H1 (cell line): ENCODE data around the gene AK6. TPM values are rescaled to one million over a fixed set of nuclear protein-coding genes. Genes with fewer than 3 reads are reported as not detected.

Experiments used
- CTCF ChIA-PET: fragments of 300-600 bp; sonication (Branson Sonifier 250); formaldehyde crosslinking; loops from one replicate; lab custom pipeline; 2021; ENCODE audit not compliant: partially characterized antibody; lab: Charles Lee
- POLR2A ChIA-PET: fragments of 300-600 bp; sonication (Branson Sonifier 250); formaldehyde crosslinking; loops from one replicate; lab custom pipeline; 2021; ENCODE audit warnings: inconsistent platforms; ENCODE audit not compliant: partially characterized antibody; lab: Charles Lee
- DNase-seq, 2 experiments: peaks; one replicate each; pipeline versions ENCODE4 v3.0.0 to v3.0.0-alpha.2; 2010 to 2022; ENCODE audit warnings: low spot score in 2 of 2, low read depth in 1 of 2, mixed read lengths in 1 of 2
- FAIRE-seq: peaks from 2 replicates; lab custom pipeline; 2011; peaks lifted over from hg19 to GRCh38; lab: Jason Lieb, UNC
- H2AFZ ChIP-seq: 2 replicates; pipeline ENCODE4 v1.8.1; 2012; ENCODE audit warnings: low read length, inconsistent platforms
- H2AK5ac ChIP-seq: 2 replicates; pipeline ENCODE4 v1.6.1; 2013; ENCODE audit warnings: low read depth, low read length
- H2BK120ac ChIP-seq: replicated peaks from 2 replicates; pipeline ENCODE3; 2013; ENCODE audit warnings: low read depth, low read length, inconsistent platforms
- H2BK12ac ChIP-seq: 2 replicates; pipeline ENCODE4 v1.6.1; 2013; ENCODE audit warnings: low read depth, low read length
- H2BK15ac ChIP-seq: 2 replicates; pipeline ENCODE4 v1.6.1; 2013; ENCODE audit warnings: low read length
- H2BK20ac ChIP-seq: 2 replicates; pipeline ENCODE4 v1.6.1; 2013; ENCODE audit warnings: low read length
- H2BK5ac ChIP-seq: 2 replicates; pipeline ENCODE4 v1.6.1; 2013; ENCODE audit warnings: low read depth, low read length
- H3K14ac ChIP-seq: 2 replicates; pipeline ENCODE4 v1.6.1; 2013; ENCODE audit warnings: inconsistent platforms; ENCODE audit not compliant: insufficient read length
- H3K18ac ChIP-seq: 2 replicates; pipeline ENCODE4 v1.6.1; 2013; ENCODE audit warnings: low read length; ENCODE audit errors: extremely low read depth
- H3K23ac ChIP-seq: 2 replicates; pipeline ENCODE4 v1.6.1; 2013; ENCODE audit warnings: inconsistent platforms; ENCODE audit not compliant: insufficient read length
- H3K23me2 ChIP-seq: 2 replicates; pipeline ENCODE4 v1.6.1; 2013; ENCODE audit warnings: low read depth, low read length
- H3K27ac ChIP-seq: 2 replicates; pipeline ENCODE4 v1.6.1; 2011; ENCODE audit warnings: low read depth, low read length, inconsistent platforms
- H3K27me3 ChIP-seq, 4 experiments: replicated peaks in 1 of 4; 1 replicate in 1 of 4; 2 replicates in 3 of 4; pipeline versions ENCODE4 v1.6.1 to v1.8.1; 2011 to 2013; ENCODE audit warnings: low read length in 3 of 4, mild to moderate bottlenecking in 3 of 4, inconsistent platforms in 2 of 4, mixed read lengths in 2 of 4, moderate library complexity in 1 of 4; ENCODE audit not compliant: control insufficient read depth in 3 of 4, insufficient read depth in 3 of 4; ENCODE audit errors: extremely low read depth in 1 of 4
- H3K36me3 ChIP-seq, 4 experiments: 2 replicates each; pipeline versions ENCODE4 v1.6.1 to v1.8.1; 2011 to 2013; ENCODE audit warnings: mild to moderate bottlenecking in 4 of 4, low read length in 3 of 4, moderate library complexity in 2 of 4, control low read depth in 1 of 4, inconsistent platforms in 1 of 4; ENCODE audit not compliant: insufficient read depth in 4 of 4, control insufficient read depth in 2 of 4
- H3K4ac ChIP-seq: replicated peaks from 2 replicates; pipeline ENCODE3; 2013; ENCODE audit warnings: low read length, low read depth, mixed read lengths, inconsistent platforms; ENCODE audit not compliant: insufficient read length
- H3K4me1 ChIP-seq, 4 experiments: replicated peaks in 1 of 4; 1 replicate in 1 of 4; 2 replicates in 3 of 4; pipeline versions ENCODE4 v1.6.1 to v1.8.1; 2011 to 2013; ENCODE audit warnings: low read length in 3 of 4, inconsistent platforms in 2 of 4, mixed read lengths in 1 of 4; ENCODE audit not compliant: insufficient read depth in 4 of 4, control insufficient read depth in 3 of 4
- H3K4me2 ChIP-seq, 2 experiments: 2 replicates each; pipeline versions ENCODE4 v1.6.1 to v1.8.1; 2011 to 2013; ENCODE audit warnings: low read depth in 2 of 2, low read length in 2 of 2, control low read depth in 1 of 2, inconsistent platforms in 1 of 2, mild to moderate bottlenecking in 1 of 2; ENCODE audit not compliant: insufficient read depth in 1 of 2
- H3K4me3 ChIP-seq, 4 experiments: fragments of 200-600, 300-600 bp in 1 of 4; sonication (generic), shearing (Covaris generic), sonication (Bioruptor Twin) in 1 of 4; 2 replicates each; pipeline versions ENCODE4 v1.5.1 to v1.8.1; 2011 to 2016; ENCODE audit warnings: low read length in 4 of 4, low read depth in 3 of 4, control low read depth in 2 of 4, inconsistent platforms in 2 of 4, mild to moderate bottlenecking in 2 of 4, mixed read lengths in 1 of 4, moderate library complexity in 1 of 4; ENCODE audit not compliant: insufficient read depth in 2 of 4; ENCODE audit errors: extremely low read depth in 1 of 4
- H3K56ac ChIP-seq: replicated peaks from 2 replicates; pipeline ENCODE3; 2013; ENCODE audit warnings: low read depth, mild to moderate bottlenecking, mixed read lengths, low read length, inconsistent platforms; ENCODE audit not compliant: insufficient read length
- H3K79me1 ChIP-seq: 2 replicates; pipeline ENCODE4 v1.6.1; 2013; ENCODE audit warnings: low read depth, low read length, control low read depth
- H3K79me2 ChIP-seq, 2 experiments: 2 replicates each; pipeline versions ENCODE4 v1.6.1 to v1.8.1; 2012 to 2013; ENCODE audit warnings: low read length in 2 of 2, mild to moderate bottlenecking in 2 of 2, inconsistent platforms in 1 of 2; ENCODE audit not compliant: insufficient read depth in 2 of 2, control insufficient read depth in 1 of 2
- H3K9ac ChIP-seq, 4 experiments: replicated peaks in 1 of 4; 1 replicate in 1 of 4; 2 replicates in 3 of 4; pipeline versions ENCODE4 v1.6.1 to v1.8.1; 2011 to 2013; ENCODE audit warnings: low read depth in 3 of 4, low read length in 3 of 4, control low read depth in 2 of 4, mild to moderate bottlenecking in 2 of 4, moderate library complexity in 2 of 4, inconsistent platforms in 1 of 4; ENCODE audit errors: extremely low read depth in 1 of 4
- H3K9me3 ChIP-seq, 2 experiments: 2 replicates each; pipeline versions ENCODE4 v1.6.1 to v1.8.1; 2012 to 2013; ENCODE audit warnings: mild to moderate bottlenecking in 2 of 2, moderate library complexity in 2 of 2, control low read depth in 1 of 2, inconsistent platforms in 1 of 2, low read depth in 1 of 2, low read length in 1 of 2, mixed read lengths in 1 of 2; ENCODE audit not compliant: insufficient read depth in 2 of 2
- H4K20me1 ChIP-seq, 2 experiments: replicated peaks in 1 of 2; 2 replicates each; pipeline versions ENCODE3 to v1.8.1; 2011 to 2013; ENCODE audit warnings: inconsistent platforms in 2 of 2, low read length in 2 of 2, mild to moderate bottlenecking in 1 of 2; ENCODE audit not compliant: insufficient read depth in 2 of 2, control insufficient read depth in 1 of 2
- H4K5ac ChIP-seq: 2 replicates; pipeline ENCODE4 v1.6.1; 2013; ENCODE audit warnings: low read length, low read depth, mixed read lengths, inconsistent platforms; ENCODE audit not compliant: insufficient read length
- H4K8ac ChIP-seq: 2 replicates; pipeline ENCODE4 v1.8.0; 2013; ENCODE audit warnings: mild to moderate bottlenecking, moderate library complexity, low read length, inconsistent platforms; ENCODE audit not compliant: insufficient read depth; ENCODE audit errors: extremely low read depth
- H4K91ac ChIP-seq: replicated peaks from 2 replicates; pipeline ENCODE3; 2013; ENCODE audit warnings: low read length, mixed read lengths, inconsistent platforms; ENCODE audit not compliant: insufficient read length
- CHD1 ChIP-seq: IDR thresholded peaks from 2 replicates; pipeline ENCODE4 v1.6.1; 2012; ENCODE audit warnings: low read depth, low read length, improper control_type of control experiment
- CTCF ChIP-seq, 3 experiments: IDR thresholded peaks; 1 replicate in 2 of 3; 2 replicates in 1 of 3; pipeline versions ENCODE4 v1.5.1 to v1.6.1; 2011; ENCODE audit warnings: low read length in 3 of 3, mild to moderate bottlenecking in 3 of 3, inconsistent platforms in 2 of 3, low read depth in 1 of 3, moderate library complexity in 1 of 3; ENCODE audit not compliant: insufficient read depth in 1 of 3; ENCODE audit errors: control extremely low read depth in 1 of 3
- E2F6 ChIP-seq: IDR thresholded peaks from 2 replicates; pipeline ENCODE4 v1.6.1; 2012; ENCODE audit warnings: inconsistent platforms
- RAD21 ChIP-seq, 2 experiments: IDR thresholded peaks in 1 of 2; conservative IDR thresholded peaks in 1 of 2; 2 replicates each; pipeline ENCODE4 v1.6.1; 2011; ENCODE audit warnings: low read depth in 2 of 2, low read length in 2 of 2, improper control_type of control experiment in 1 of 2, inconsistent platforms in 1 of 2, mild to moderate bottlenecking in 1 of 2, moderate library complexity in 1 of 2
- RBBP5 ChIP-seq: IDR thresholded peaks from 2 replicates; pipeline ENCODE4 v1.7.1; 2012; ENCODE audit warnings: low read depth, mild to moderate bottlenecking, inconsistent platforms, low read length, moderate library complexity, borderline replicate concordance
- SIX5 ChIP-seq: IDR thresholded peaks from 2 replicates; pipeline ENCODE4 v1.6.1; 2011; ENCODE audit warnings: mild to moderate bottlenecking, low read depth, low read length
- SP2 ChIP-seq: IDR thresholded peaks from 2 replicates; pipeline ENCODE4 v1.6.1; 2012; ENCODE audit warnings: mild to moderate bottlenecking, low read length, inconsistent platforms
- WGBS, 2 experiments: shearing (Covaris generic) in 1 of 2; methylation state at CpG; one replicate each; pipeline versions ENCODE4 v1.1.6 to v1.1.7; 2013 to 2015; ENCODE audit warnings: low lambda C conversion rate in 2 of 2, mixed read lengths in 2 of 2, inconsistent platforms in 1 of 2, low coverage in 1 of 2, missing lambda C conversion rate in 1 of 2; ENCODE audit not compliant: insufficient replicate concordance in 2 of 2, insufficient coverage in 1 of 2, insufficient read length in 1 of 2; ENCODE audit errors: extremely low coverage in 1 of 2, missing lambda C conversion rate in 1 of 2; 5-methylcytosine and 5-hydroxymethylcytosine counted together
- polyA plus RNA-seq, 7 experiments: library from polyadenylated mRNA; depleted of rRNA in 3 of 7; stranded (reverse) in 5 of 7; unstranded in 2 of 7; fragments of >200 nt in 5 of 7; fragments of 200-250 nt in 2 of 7; gene quantifications; 1 replicate in 5 of 7; 2 replicates in 1 of 7; 4 replicates in 1 of 7; pipeline versions ENCODE4 v1.2.1 to v1.2.3, GENCODE V29; 2011 to 2013; ENCODE audit warnings: missing spikeins in 2 of 7, mixed read lengths in 2 of 7
- total RNA-seq: library from RNA; stranded (reverse); fragmentation: NEBNext Ultra II Directional; extraction: Animal tissue kit (Norgen Biotek cat#: 25700); gene quantifications from 2 replicates; pipeline ENCODE4 v1.2.1, GENCODE V29; 2021

The AK6 gene
- total and polyA plus RNA-seq, 2 of the 8 experiments (the other 6 are each of a cell fraction or from before 2014, with no cell fraction given): 22.5 to 51.2 TPM

- H2AFZ ChIP-seq: peak within 1 kb of the TSS; percentile 61
- peak within 1 kb of the TSS; percentile 93 for H3K18ac ChIP-seq
- CTCF ChIA-PET: no interaction called here
- peak; percentile 26 to 47 (median 31); a peak in 3 of 4 replicates for TF ChIP-seq CTCF (IDR thresholded peaks at IDR 0.05; ENCODE audit: control extremely low read depth in 1 of 3, insufficient read depth in 1 of 3, low read depth in 1 of 3, low read length in 3 of 3)
- TF ChIP-seq RAD21 (IDR thresholded peaks at IDR 0.05 in 1 of 2, conservative IDR thresholded peaks at IDR 0.05 in 1 of 2; ENCODE audit: low read depth in 2 of 2, low read length in 2 of 2): peak; percentile 49 to 51
- no peak for TF ChIP-seq SP2
- no peak for TF ChIP-seq SIX5
- no peak for TF ChIP-seq CHD1
- TF ChIP-seq E2F6: peak; percentile 72
- TF ChIP-seq RBBP5: peak; percentile 44; the same call in 1 of the 2 replicates
Measured at GRCh38 chr5:69414885-69415583, 45.7 kb upstream of the AK6 start, which contains the start of gene MARVELD2. Gene MARVELD2 (plus strand): TSS chr5:69415116. CDS start chr5:69419386, 4,270 bp downstream.

More at GRCh38 chr5:69414885-69415583, 45.7 kb upstream of the AK6 start, which contains the start of gene MARVELD2:
- DNase-seq (peak; percentile 81 to 89), FAIRE-seq (peak; percentile 48)
- WGBS, 2 experiments: 2% methylated on average over 42 of the region's 78 CpGs; no CpG with 5 or more reads in 1 of the 2 experiments
- peak within 1 kb of the TSS; percentile 77 to 87 for H3K4me2 ChIP-seq
- no peaks in the 10 kb centered on the region for H3K27me3 ChIP-seq
- H2BK120ac ChIP-seq: no peak within 1 kb of the TSS
- peak within 1 kb of the TSS; percentile 96; the same call in 1 of the 2 replicates for H4K8ac ChIP-seq
- peak within 1 kb of the TSS; percentile 83 for H2BK5ac ChIP-seq
- H3K56ac ChIP-seq: peak within 1 kb of the TSS; percentile 34
- peaks cover 0 to 2% of the 10 kb centered on the region in 2 experiments for H4K20me1 ChIP-seq
- peaks cover 11% of the 10 kb centered on the region for H3K23me2 ChIP-seq
- peak within 1 kb of the TSS; percentile 90 for H4K5ac ChIP-seq
- H3K4me3 ChIP-seq: peak within 1 kb of the TSS; percentile 89 to 93 (median 92)
- no peak within 1 kb of the TSS for H2BK20ac ChIP-seq
- peaks cover 2 to 15% (median 11%) of the 10 kb centered on the region in 4 experiments; a peak in 5 of 8 replicates for H3K36me3 ChIP-seq
- no peak within 1 kb of the TSS for H3K23ac ChIP-seq
- H3K9me3 ChIP-seq: no peaks in the 10 kb centered on the region
- peak within 1 kb of the TSS; percentile 25 for H4K91ac ChIP-seq
- H3K14ac ChIP-seq: peak within 1 kb of the TSS; percentile 87
- H2BK15ac ChIP-seq: no peak within 1 kb of the TSS
- H3K4me1 ChIP-seq: no peaks in the 10 kb centered on the region; a peak in 2 of 7 replicates
- H3K27ac ChIP-seq: peak within 1 kb of the TSS; percentile 84
- H2AK5ac ChIP-seq: no peak within 1 kb of the TSS
- H3K4ac ChIP-seq: no peak within 1 kb of the TSS
- H3K79me1 ChIP-seq: no peaks in the 10 kb centered on the region; the same call in 1 of the 2 replicates
- H2BK12ac ChIP-seq: peak within 1 kb of the TSS; percentile 68; the same call in 1 of the 2 replicates
- peaks cover 0 to 5% of the 10 kb centered on the region in 2 experiments; a peak in 1 of 4 replicates for H3K79me2 ChIP-seq
- peak within 1 kb of the TSS; percentile 90 to 92 (median 92) for H3K9ac ChIP-seq
- POLR2A ChIA-PET: interaction anchor here (0.6 to 1.5 kb wide), 7 partner anchors 8 to 225 kb away, joined by 3 to 8 read pairs (median 4); partner anchors contain the start of genes CENPH and RAD17
